SIG-M5 treated with dmso at 0.1 percent for 504 hours (cell line): ENCODE measurements around the gene ATP2A2.
"Not testable (repeated sequence)": the region's sequence is repeated elsewhere in the genome, so short reads cannot be mapped to it uniquely, and the experiment has no call there.

Source experiments
- DNase-seq: peaks from one replicate; lab custom pipeline; 2025; ENCODE audit not compliant: unreplicated experiment; lab: John Stamatoyannopoulos, UW

The ATP2A2 gene

GRCh38 chr12:110340261-110340660, 59.2 kb downstream of the ATP2A2 start:
- not testable (repeated sequence) for DNase-seq

- no peak for DNase-seq
These were observed 59.7 kb downstream of the ATP2A2 start for GRCh38 chr12:110340706-110341105.

GRCh38 chr12:110342157-110342556, 61.1 kb downstream of the ATP2A2 start:
- no peak for DNase-seq

GRCh38 chr12:110343114-110343513, 62.1 kb downstream of the ATP2A2 start:
- no peak for DNase-seq

- no peak for DNase-seq
These were observed 62.9 kb downstream of the ATP2A2 start for GRCh38 chr12:110343736-110344555.

- DNase-seq: no peak
These were observed 63.6 kb downstream of the ATP2A2 start for GRCh38 chr12:110344657-110345056.

- DNase-seq: peak; percentile 60
These were observed 64.2 kb downstream of the ATP2A2 start for GRCh38 chr12:110345176-110345661.

GRCh38 chr12:110345963-110346362, 64.9 kb downstream of the ATP2A2 start:
- DNase-seq: no peak

- no peak for DNase-seq
These were observed 66.7 kb downstream of the ATP2A2 start for GRCh38 chr12:110347767-110348166.

- no peak for DNase-seq
These were observed 67.5 kb downstream of the ATP2A2 start for GRCh38 chr12:110348431-110349059.

- DNase-seq: no peak
These were observed 68.0 kb downstream of the ATP2A2 start for GRCh38 chr12:110349096-110349495.

GRCh38 chr12:110349514-110350151, 68.6 kb downstream of the ATP2A2 start:
- DNase-seq: no peak

- no peak for DNase-seq
These were observed 70.1 kb downstream of the ATP2A2 start for GRCh38 chr12:110351119-110351518.

- no peak for DNase-seq
These were observed 71.4 kb downstream of the ATP2A2 start for GRCh38 chr12:110352401-110352800.

GRCh38 chr12:110353211-110353965, 72.3 kb downstream of the ATP2A2 start:
- DNase-seq: no peak

- no peak for DNase-seq
These were observed 73.2 kb downstream of the ATP2A2 start for GRCh38 chr12:110354172-110354780.

GRCh38 chr12:110355073-110355472, 74.0 kb downstream of the ATP2A2 start:
- DNase-seq: peak; percentile 24

- DNase-seq: peak; percentile 55
These were observed 77.5 kb downstream of the ATP2A2 start for GRCh38 chr12:110358384-110359097.

- DNase-seq: no peak
These were observed 80.2 kb downstream of the ATP2A2 start for GRCh38 chr12:110361216-110361615.
